Mesendoderm (in vitro differentiated cells): ENCODE data around the gene NLGN1.

Experiments
- DNase-seq: peaks from one replicate; pipeline ENCODE4 v3.0.0; 2013
- H2AK5ac ChIP-seq: 2 replicates; pipeline ENCODE4 v1.6.1; 2013; ENCODE audit warnings: low read length, inconsistent platforms
- H2BK120ac ChIP-seq: 2 replicates; pipeline ENCODE4 v1.6.1; 2013; ENCODE audit warnings: low read depth, mild to moderate bottlenecking, low read length, moderate library complexity, mixed read lengths
- H2BK15ac ChIP-seq: replicated peaks from 2 replicates; pipeline ENCODE4 v1.6.1; 2013; ENCODE audit warnings: low read depth, mild to moderate bottlenecking, moderate library complexity
- H2BK5ac ChIP-seq: 2 replicates; pipeline ENCODE4 v1.6.1; 2013; ENCODE audit warnings: low read length, inconsistent platforms
- H3K18ac ChIP-seq: 2 replicates; pipeline ENCODE4 v1.6.1; 2013; ENCODE audit warnings: mild to moderate bottlenecking, low read length, mixed read lengths
- H3K23ac ChIP-seq: one replicate; pipeline ENCODE4 v1.6.1; 2013; ENCODE audit warnings: low read length
- H3K27ac ChIP-seq: 2 replicates; pipeline ENCODE4 v1.5.1; 2013; ENCODE audit warnings: low read depth, mild to moderate bottlenecking, inconsistent platforms, low read length, moderate library complexity
- H3K27me3 ChIP-seq: 2 replicates; pipeline ENCODE4 v1.6.1; 2013; ENCODE audit warnings: low read length, control low read depth, mild to moderate bottlenecking, inconsistent platforms; ENCODE audit not compliant: insufficient read depth, poor library complexity
- H3K36me3 ChIP-seq: 2 replicates; pipeline ENCODE4 v1.6.1; 2013; ENCODE audit warnings: low read length, inconsistent platforms; ENCODE audit not compliant: control insufficient read depth, insufficient read depth
- H3K4ac ChIP-seq: one replicate; pipeline ENCODE4 v1.6.1; 2013; ENCODE audit warnings: low read depth, mild to moderate bottlenecking, low read length, moderate library complexity
- H3K4me1 ChIP-seq: 2 replicates; pipeline ENCODE4 v1.6.1; 2013; ENCODE audit warnings: low read depth, low read length, inconsistent platforms; ENCODE audit not compliant: control insufficient read depth
- H3K4me2 ChIP-seq: 2 replicates; pipeline ENCODE4 v1.6.1; 2013; ENCODE audit warnings: low read length
- H3K4me3 ChIP-seq: 2 replicates; pipeline ENCODE4 v1.5.1; 2013; ENCODE audit warnings: mild to moderate bottlenecking, low read length
- H3K56ac ChIP-seq: one replicate; pipeline ENCODE4 v1.6.1; 2013; ENCODE audit warnings: low read length
- H3K79me1 ChIP-seq: 2 replicates; pipeline ENCODE4 v1.6.1; 2013; ENCODE audit warnings: low read length, inconsistent platforms
- H3K79me2 ChIP-seq: 2 replicates; pipeline ENCODE4 v1.6.1; 2013; ENCODE audit warnings: mild to moderate bottlenecking, low read length; ENCODE audit not compliant: control insufficient read depth, insufficient read depth
- H3K9ac ChIP-seq: 2 replicates; pipeline ENCODE4 v1.6.1; 2013; ENCODE audit warnings: low read length, inconsistent platforms
- H4K5ac ChIP-seq: one replicate; pipeline ENCODE4 v1.6.1; 2013; ENCODE audit warnings: low read length
- H4K8ac ChIP-seq: one replicate; pipeline ENCODE4 v1.6.1; 2013; ENCODE audit warnings: low read depth, mild to moderate bottlenecking, control low read depth, low read length, moderate library complexity
- WGBS: extraction: QIAGEN DNeasy Blood & Tissue Kit; methylation state at CpG from one replicate; pipeline ENCODE4 v1.1.7; 2013; ENCODE audit warnings: low lambda C conversion rate, missing lambda C conversion rate; ENCODE audit not compliant: insufficient coverage; ENCODE audit errors: extremely low coverage; 5-methylcytosine and 5-hydroxymethylcytosine counted together

The NLGN1 gene

GRCh38 chr3:173744895-173745294 is 347.4 kb downstream of the NLGN1 start:
- Histone ChIP-seq H4K8ac (no peak overlapping the region), H3K79me1 (no peaks in the 10 kb centered on the region), H3K4ac (no peak overlapping the region), H2BK15ac (no peak overlapping the region), H3K27me3 (no peaks in the 10 kb centered on the region), H3K23ac (no peak overlapping the region), H3K36me3 (no peaks in the 10 kb centered on the region), H3K4me2 (no peak overlapping the region), H2AK5ac (no peak overlapping the region), H4K5ac (no peak overlapping the region), H3K56ac (no peak overlapping the region), H3K79me2 (no peaks in the 10 kb centered on the region), H2BK120ac (no peak overlapping the region), H3K4me1 (no peaks in the 10 kb centered on the region), H3K9ac (no peak overlapping the region), H3K18ac (no peak overlapping the region), H2BK5ac (no peak overlapping the region), H3K4me3 (no peak overlapping the region), H3K27ac (no peak overlapping the region)
- no CpG with 5 or more reads among the region's 4 CpGs for WGBS
- no peak for DNase-seq

GRCh38 chr3:173745952-173746682 is 348.6 kb downstream of the NLGN1 start:
- Histone ChIP-seq H2BK120ac (no peak overlapping the region), H2BK5ac (no peak overlapping the region), H3K4me3 (no peak overlapping the region), H3K79me1 (no peaks in the 10 kb centered on the region), H3K4ac (no peak overlapping the region), H4K5ac (no peak overlapping the region), H4K8ac (no peak overlapping the region), H3K56ac (no peak overlapping the region), H2AK5ac (no peak overlapping the region), H3K79me2 (no peaks in the 10 kb centered on the region), H3K23ac (no peak overlapping the region), H3K4me2 (no peak overlapping the region), H2BK15ac (no peak overlapping the region), H3K27me3 (no peaks in the 10 kb centered on the region), H3K36me3 (no peaks in the 10 kb centered on the region), H3K9ac (no peak overlapping the region), H3K27ac (no peak overlapping the region), H3K18ac (no peak overlapping the region), H3K4me1 (no peaks in the 10 kb centered on the region)
- WGBS: no CpG with 5 or more reads among the region's 4 CpGs
- peak; percentile 45 for DNase-seq

- Histone ChIP-seq H2BK15ac (no peak overlapping the region), H3K79me2 (no peaks in the 10 kb centered on the region), H3K4me3 (no peak overlapping the region), H4K8ac (no peak overlapping the region), H3K79me1 (no peaks in the 10 kb centered on the region), H3K4me1 (no peaks in the 10 kb centered on the region), H3K56ac (no peak overlapping the region), H2BK120ac (no peak overlapping the region), H3K23ac (no peak overlapping the region), H3K27me3 (no peaks in the 10 kb centered on the region), H3K9ac (no peak overlapping the region), H2AK5ac (no peak overlapping the region), H4K5ac (no peak overlapping the region), H3K18ac (no peak overlapping the region), H3K4me2 (no peak overlapping the region), H3K36me3 (no peaks in the 10 kb centered on the region), H2BK5ac (no peak overlapping the region), H3K27ac (no peak overlapping the region), H3K4ac (no peak overlapping the region)
- no peak for DNase-seq
- no CpG with 5 or more reads among the region's 3 CpGs for WGBS
Measured at GRCh38 chr3:173747427-173747826, 349.9 kb downstream of the NLGN1 start.

GRCh38 chr3:173748105-173748504 is 350.6 kb downstream of the NLGN1 start:
- H3K23ac ChIP-seq: no peak overlapping the region
- H3K4ac ChIP-seq: no peak overlapping the region
- no peak overlapping the region for H4K5ac ChIP-seq
- no peaks in the 10 kb centered on the region for H3K36me3 ChIP-seq
- H2BK120ac ChIP-seq: no peak overlapping the region
- no peak overlapping the region for H4K8ac ChIP-seq
- no peak overlapping the region for H3K27ac ChIP-seq
- H3K79me2 ChIP-seq: no peaks in the 10 kb centered on the region
- no peak overlapping the region for H3K56ac ChIP-seq
- no peak overlapping the region for H2AK5ac ChIP-seq
- no peak overlapping the region for H2BK5ac ChIP-seq
- WGBS: no CpG with 5 or more reads among the region's 1 CpG
- no peak overlapping the region for H3K4me2 ChIP-seq
- H3K18ac ChIP-seq: no peak overlapping the region
- H3K4me3 ChIP-seq: no peak overlapping the region
- no peaks in the 10 kb centered on the region for H3K79me1 ChIP-seq
- H3K9ac ChIP-seq: no peak overlapping the region
- no peak for DNase-seq
- H3K4me1 ChIP-seq: no peaks in the 10 kb centered on the region
- no peak overlapping the region for H2BK15ac ChIP-seq
- no peaks in the 10 kb centered on the region for H3K27me3 ChIP-seq

- H3K4me2 ChIP-seq: no peak overlapping the region
- H3K56ac ChIP-seq: no peak overlapping the region
- H3K27ac ChIP-seq: no peak overlapping the region
- no peak overlapping the region for H4K5ac ChIP-seq
- no peaks in the 10 kb centered on the region for H3K27me3 ChIP-seq
- no peak overlapping the region for H3K23ac ChIP-seq
- H2AK5ac ChIP-seq: no peak overlapping the region
- H4K8ac ChIP-seq: no peak overlapping the region
- no peaks in the 10 kb centered on the region for H3K36me3 ChIP-seq
- H2BK5ac ChIP-seq: no peak overlapping the region
- no peaks in the 10 kb centered on the region for H3K79me2 ChIP-seq
- no peak overlapping the region for H3K9ac ChIP-seq
- WGBS: no CpG with 5 or more reads among the region's 2 CpGs
- no peaks in the 10 kb centered on the region for H3K4me1 ChIP-seq
- H2BK15ac ChIP-seq: no peak overlapping the region
- no peak overlapping the region for H3K18ac ChIP-seq
- H3K4me3 ChIP-seq: no peak overlapping the region
- H3K4ac ChIP-seq: no peak overlapping the region
- no peaks in the 10 kb centered on the region for H3K79me1 ChIP-seq
- peak; percentile 25 for DNase-seq
- H2BK120ac ChIP-seq: no peak overlapping the region
Measured at GRCh38 chr3:173750095-173750494, 352.6 kb downstream of the NLGN1 start.

- Histone ChIP-seq H2BK120ac (no peak overlapping the region), H3K4me1 (no peaks in the 10 kb centered on the region), H2BK15ac (no peak overlapping the region), H3K36me3 (no peaks in the 10 kb centered on the region), H3K27ac (no peak overlapping the region), H3K23ac (no peak overlapping the region), H4K5ac (no peak overlapping the region), H3K4ac (no peak overlapping the region), H3K4me2 (no peak overlapping the region), H3K18ac (no peak overlapping the region), H3K79me2 (no peaks in the 10 kb centered on the region), H3K79me1 (no peaks in the 10 kb centered on the region), H2AK5ac (no peak overlapping the region), H3K9ac (no peak overlapping the region), H3K56ac (no peak overlapping the region), H4K8ac (no peak overlapping the region), H3K27me3 (no peaks in the 10 kb centered on the region), H3K4me3 (no peak overlapping the region), H2BK5ac (no peak overlapping the region)
- no peak for DNase-seq
- no CpG with 5 or more reads among the region's 1 CpG for WGBS
Measured at GRCh38 chr3:173750591-173750990, 353.0 kb downstream of the NLGN1 start.
